Fibroblast of skin of left quadriceps (primary cell): ENCODE results near the gene COL4A3.

ENCODE experiments used
- DNase-seq, 2 experiments: peaks; one replicate each; pipeline ENCODE4 v3.0.0-alpha.2; 2013; ENCODE audit warnings: low read depth in 2 of 2

COL4A3 gene

DNA sequence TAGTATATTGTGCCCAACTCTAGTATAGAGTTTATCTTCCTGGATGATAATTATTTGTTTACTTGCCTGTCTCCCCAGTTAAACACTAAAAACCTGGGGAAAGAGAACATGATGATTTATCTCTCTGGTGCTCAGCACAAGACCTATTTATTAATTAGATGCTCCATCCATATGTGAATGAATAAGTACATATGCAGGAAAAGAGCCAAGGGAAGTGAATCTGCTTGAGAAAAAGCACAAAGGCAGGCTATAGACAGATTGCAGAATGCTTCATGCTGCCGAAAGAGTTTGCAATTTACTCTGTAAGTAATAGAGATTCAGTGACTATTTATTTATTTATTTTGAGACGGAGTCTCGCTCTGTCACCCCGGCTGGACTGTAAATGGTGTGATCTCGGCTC, 123.3 kb downstream of the COL4A3 start:
- no peak for DNase-seq

DNA sequence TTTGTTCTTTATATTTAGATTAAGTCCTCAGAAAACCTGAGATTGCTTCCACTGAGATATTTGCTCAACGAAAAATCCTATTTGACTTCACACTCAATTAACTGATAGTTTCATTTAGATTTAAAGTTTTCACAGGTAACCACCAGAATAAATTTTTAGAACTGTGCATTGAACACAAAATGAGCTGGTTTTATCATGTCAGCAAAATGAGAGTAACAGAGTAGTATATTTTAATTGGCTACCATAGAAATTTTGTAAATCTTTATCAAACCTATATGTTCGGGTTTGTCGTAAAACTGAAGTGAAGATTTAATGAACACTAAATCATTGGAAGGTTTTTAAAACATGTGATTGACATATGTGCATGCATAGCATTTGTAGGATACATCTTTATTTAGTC, 127.9 kb downstream of the COL4A3 start:
- no peak for DNase-seq

GRCh38 chr2:227293531-227293930, 129.1 kb downstream of the COL4A3 start:
- no peak for DNase-seq

DNA sequence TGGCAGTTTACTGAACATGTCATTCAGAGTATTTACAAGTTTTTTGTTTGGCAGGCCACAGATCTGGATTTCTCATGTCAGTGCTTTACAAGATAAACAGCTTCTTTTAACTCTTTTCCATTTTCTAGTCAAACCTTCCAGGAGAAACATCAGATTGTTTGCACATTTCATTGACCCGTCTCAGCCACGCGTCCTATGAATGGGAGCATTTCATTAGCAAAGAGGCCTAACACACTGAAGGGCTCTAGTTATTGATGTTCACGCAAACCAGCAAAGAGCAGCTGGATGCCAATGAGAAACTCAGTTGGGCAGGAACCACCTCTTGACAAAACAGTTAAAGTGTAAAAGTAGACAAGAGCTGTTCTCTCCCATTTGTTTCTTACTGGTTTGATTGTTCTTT, 131.4 kb downstream of the COL4A3 start:
- no peak for DNase-seq

- DNase-seq: no peak
These were observed 132.4 kb downstream of the COL4A3 start for GRCh38 chr2:227296671-227297405.

- DNase-seq: no peak
These were observed 137.1 kb downstream of the COL4A3 start for GRCh38 chr2:227301523-227301922.

GRCh38 chr2:227308784-227309183, 144.4 kb downstream of the COL4A3 start:
- DNase-seq: no peak

- no peak for DNase-seq
These were observed 146.3 kb downstream of the COL4A3 start for GRCh38 chr2:227310756-227311110.

- DNase-seq: no peak
These were observed 147.6 kb downstream of the COL4A3 start for GRCh38 chr2:227311861-227312506.

DNA sequence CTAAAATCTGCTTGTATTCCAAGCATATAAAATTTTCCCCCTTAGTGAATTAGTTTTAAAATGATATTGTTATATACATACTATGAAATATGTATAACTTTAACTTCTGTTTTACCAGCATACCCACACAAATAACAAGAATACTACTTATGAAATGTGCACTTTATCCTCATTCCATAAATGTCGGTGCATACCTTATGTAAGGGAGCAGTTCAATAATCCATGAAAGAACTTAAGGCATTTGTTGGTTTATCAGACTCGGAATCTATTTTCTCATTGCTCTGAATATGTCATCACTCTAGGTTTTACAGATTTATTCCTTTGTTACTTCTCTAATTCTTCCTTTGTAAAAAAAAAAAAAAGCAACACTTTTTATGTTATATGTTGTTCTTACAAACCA, 148.2 kb downstream of the COL4A3 start:
- no peak for DNase-seq

GRCh38 chr2:227313310-227313709, 148.9 kb downstream of the COL4A3 start:
- DNase-seq: no peak

DNA sequence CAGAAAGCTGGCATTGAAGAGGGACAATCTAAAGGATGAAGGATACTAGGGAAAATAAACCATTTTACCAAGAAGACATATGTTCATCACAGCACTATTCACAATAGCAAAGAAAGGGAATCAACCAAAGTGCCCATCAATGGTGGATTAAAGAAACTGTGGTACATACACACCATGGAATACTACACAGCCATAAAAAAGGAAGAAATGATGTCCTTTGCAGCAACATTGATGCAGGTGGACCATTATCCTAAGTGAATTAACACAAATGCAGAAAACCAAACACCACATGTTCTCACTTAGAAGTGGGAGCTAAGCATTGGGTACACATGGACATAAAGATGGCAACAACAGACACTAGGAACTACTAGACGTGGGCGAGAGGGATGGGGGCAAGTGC, 153.4 kb downstream of the COL4A3 start:
- no peak for DNase-seq

DNA sequence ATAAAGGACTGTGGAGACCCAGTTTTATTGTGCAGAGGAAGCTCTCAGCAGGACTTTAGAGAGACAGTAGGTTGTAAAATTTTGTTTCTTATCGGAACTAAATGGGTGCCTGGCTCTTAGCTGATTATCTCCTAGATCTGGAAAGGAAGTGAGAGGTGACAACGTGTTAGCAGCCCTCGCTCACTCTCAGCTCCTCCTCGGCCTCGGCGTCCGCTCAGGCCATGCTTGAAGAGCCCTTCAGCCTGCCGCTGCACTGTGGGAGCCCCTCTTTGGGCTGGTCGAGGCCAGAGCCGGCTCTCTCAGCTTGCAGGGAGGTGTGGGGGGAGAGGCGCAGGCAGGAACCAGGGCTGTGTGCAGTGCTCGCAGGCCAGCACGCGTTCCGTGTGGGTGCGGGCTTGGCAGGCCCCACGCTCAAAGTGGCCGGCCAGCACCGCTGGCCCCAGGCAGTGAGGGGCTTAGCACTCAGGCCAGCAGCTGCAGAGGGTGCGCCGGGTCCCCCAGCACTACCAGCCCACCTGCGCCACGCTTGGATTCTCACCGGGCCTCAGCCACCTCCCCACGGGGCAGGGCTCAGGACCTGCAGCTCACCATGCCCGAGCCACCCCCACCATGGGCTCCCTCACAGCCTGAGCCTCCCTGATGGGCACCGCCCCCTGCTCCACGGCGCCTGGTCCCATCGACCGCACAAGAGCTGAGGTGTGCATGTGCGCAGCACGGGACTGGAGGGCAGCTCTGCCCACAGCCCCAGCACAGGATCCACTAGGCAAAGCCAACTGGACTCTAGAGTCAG, 156.1 kb downstream of the COL4A3 start:
- DNase-seq: no peak

DNA sequence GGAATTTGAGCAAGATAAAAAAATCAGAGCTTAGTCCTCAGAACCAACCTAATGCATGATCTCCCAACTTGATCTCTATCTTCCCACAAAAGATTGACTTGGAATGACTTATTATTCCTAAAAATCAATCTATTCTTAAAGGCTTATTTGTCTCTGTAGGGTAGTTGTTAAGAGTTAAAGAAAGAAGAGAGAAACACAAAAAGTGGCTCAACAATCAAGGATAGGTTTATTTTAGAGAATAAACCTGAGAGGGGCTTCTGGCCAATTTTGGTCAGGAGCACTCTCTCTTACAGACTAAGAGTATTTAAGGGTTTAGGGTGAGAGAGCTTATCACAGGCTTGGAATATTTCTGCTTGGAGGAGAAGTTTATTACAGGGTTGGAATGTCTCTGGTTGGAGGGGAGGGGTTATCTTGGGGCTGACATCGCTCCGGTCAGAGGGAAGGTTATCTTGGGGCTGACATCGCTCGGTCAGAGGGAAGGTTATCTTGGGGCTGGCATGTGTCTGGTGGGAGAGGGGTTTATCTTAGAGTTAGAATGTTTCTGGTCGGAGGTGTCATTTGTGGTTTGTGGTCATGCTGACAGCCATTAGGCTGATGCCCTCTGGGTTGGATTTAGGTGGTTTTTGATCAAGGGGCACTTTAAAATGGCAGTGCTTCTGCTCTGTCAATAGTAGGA, 158.2 kb downstream of the COL4A3 start:
- no peak for DNase-seq

- no peak for DNase-seq
These were observed 159.4 kb downstream of the COL4A3 start for GRCh38 chr2:227323818-227324217.

GRCh38 chr2:227324642-227324994, 160.2 kb downstream of the COL4A3 start:
- DNase-seq: peak in 1 of 2 experiments; percentile 10

DNA sequence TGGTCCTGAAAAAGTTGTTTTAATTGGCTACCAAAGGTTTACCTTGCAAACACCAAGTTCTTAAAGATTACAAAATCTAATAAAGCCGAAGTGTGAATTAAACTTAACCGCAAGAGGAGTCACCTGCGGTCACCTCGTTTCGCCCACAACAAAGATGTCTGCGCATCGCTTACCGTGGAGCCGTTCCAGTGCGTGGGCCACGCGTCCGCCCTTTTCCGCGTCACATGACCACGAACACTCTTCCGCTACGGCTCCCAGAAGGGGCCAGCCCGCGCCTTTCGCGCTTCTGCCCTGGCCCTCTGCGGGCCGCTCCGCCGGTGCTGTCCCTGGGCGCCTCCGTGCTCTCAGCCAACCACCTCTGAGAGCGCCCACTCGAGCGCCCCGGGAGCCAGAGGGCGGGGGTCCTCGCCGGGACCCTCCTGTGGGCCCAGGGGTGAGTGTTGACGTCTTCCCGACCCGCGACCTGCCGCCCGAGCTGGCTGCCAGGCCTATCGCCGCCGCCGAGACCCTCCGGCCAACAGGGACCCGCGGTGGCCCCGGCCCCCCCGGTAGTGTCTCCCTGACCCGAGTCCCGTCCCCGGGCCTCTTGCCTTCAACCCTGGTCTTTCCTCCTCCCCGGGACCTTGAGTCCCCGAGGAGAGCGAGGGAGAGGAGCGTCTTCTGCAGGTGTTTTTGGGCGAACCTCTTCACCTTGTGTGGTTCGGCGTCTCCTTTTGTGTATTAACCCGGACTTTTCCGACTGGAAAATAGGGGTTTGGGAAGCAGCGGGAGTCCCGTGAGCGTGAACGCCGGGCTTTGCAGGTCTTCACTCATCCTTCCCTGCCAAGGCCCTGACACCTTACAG, 160.8 kb downstream of the COL4A3 start, which contains the start of gene MFF:
TSS of gene MFF (plus strand) at position 257 of the 844 bp plus-strand sequence. CDS start 5,415 bp downstream, outside the sequence.
- DNase-seq: peak; percentile 81 to 84

DNA sequence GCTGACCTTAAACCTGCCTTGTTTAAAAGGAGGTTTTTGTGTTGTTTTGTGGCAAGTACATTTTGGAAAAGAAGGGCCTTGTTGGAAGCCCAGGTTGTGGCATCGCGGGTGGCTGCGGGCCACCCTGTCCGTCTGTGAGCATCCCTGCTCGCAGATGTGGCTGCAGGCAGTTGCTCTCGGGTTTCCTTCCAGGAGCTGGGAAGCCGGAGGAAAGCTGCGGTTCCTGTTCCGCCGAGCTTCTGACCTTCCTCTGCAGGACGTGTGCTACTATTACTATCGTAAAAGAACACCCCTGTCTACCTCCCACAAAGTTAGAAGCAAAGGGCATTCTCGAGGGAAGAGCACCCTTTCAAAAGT, 161.4 kb downstream of the COL4A3 start:
- DNase-seq: no peak

DNA sequence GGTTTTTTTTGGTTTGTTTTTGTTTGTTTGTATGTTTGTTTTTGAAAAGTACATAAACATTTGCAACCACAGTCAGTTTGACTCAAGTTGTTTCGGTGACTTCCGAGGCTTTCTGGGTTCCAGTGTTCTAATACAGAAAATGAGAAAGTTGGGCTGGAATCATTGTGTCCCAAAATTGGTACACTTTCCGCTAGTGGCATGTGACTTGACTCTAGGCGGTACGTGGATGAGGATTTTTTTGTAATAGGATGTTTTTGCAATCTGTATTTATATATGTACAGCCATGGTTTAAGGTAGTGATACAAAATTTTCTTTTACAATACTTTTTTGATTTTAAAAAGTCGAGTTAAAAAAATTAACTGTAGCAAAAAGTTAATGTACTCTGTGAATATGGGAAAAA, 162.4 kb downstream of the COL4A3 start:
- no peak for DNase-seq

GRCh38 chr2:227335713-227336112, 171.3 kb downstream of the COL4A3 start:
- DNase-seq: no peak

DNA sequence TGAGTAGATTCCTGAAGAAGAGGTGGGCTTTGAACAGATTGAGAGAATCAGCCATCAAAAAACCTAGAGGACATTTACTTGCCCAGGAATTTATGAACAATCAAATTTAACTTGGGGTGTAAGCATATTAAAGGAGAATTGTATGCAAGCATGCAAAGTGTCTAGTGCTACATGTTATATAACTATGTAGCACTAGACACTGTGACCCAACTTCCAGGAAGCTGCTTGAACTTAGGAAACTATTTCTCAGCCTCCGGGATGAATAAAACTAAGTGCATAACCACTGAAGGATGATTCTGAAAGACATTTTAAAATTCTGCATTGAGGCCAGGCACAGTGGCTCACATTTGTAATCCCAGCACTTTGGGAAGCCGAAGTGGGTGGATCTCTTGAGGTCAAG, 173.0 kb downstream of the COL4A3 start:
- no peak for DNase-seq
